Uterus (tissue), 4 donors: ENCODE data around the gene PROK2. TPM values are rescaled to one million over a fixed set of nuclear protein-coding genes. Genes with fewer than 3 reads are reported as not detected.

Source experiments
- DNase-seq, 2 donors: peaks; one replicate each; pipeline ENCODE4 v3.0.0-alpha.2; 2019 to 2020
- H3K27ac ChIP-seq, 2 donors: fragments of 200-600 bp; sonication (generic); 1 replicate in 1 of 2; 2 replicates in 1 of 2; pipeline ENCODE4 v1.5.1; 2016 to 2018
- H3K27me3 ChIP-seq, 2 donors: fragments of 200-600 bp; sonication (generic); one replicate each; pipeline ENCODE4 v1.5.1; 2018 to 2019; ENCODE audit warnings: control low read depth in 1 of 2
- H3K36me3 ChIP-seq, 2 donors: fragments of 200-600 bp; sonication (generic); one replicate each; pipeline ENCODE4 v1.5.1; 2019; ENCODE audit warnings: control low read depth in 1 of 2
- H3K4me1 ChIP-seq, 2 donors: fragments of 200-600 bp; sonication (generic); one replicate each; pipeline ENCODE4 v1.5.1; 2018 to 2019; ENCODE audit warnings: control low read depth in 1 of 2
- H3K4me3 ChIP-seq, 2 donors: fragments of 200-600 bp; sonication (generic); 1 replicate in 1 of 2; 2 replicates in 1 of 2; pipeline ENCODE4 v1.5.1; 2018 to 2019; ENCODE audit warnings: mild to moderate bottlenecking in 1 of 2
- H3K9me3 ChIP-seq, 2 donors: fragments of 200-600 bp; sonication (generic); one replicate each; pipeline ENCODE4 v1.5.1; 2019; ENCODE audit warnings: control low read depth in 1 of 2
- CTCF ChIP-seq, 4 experiments: fragments of 200-600 bp in 2 of 4; fragments of 450-650 bp in 2 of 4; sonication (generic) in 2 of 4; IDR thresholded peaks; one replicate each; pipeline ENCODE4 v1.5.1; 2016 to 2019; ENCODE audit warnings: antibody characterized with exemption in 4 of 4, mild to moderate bottlenecking in 2 of 4, moderate library complexity in 1 of 4
- POLR2A ChIP-seq, 2 donors: fragments of 450-650 bp; IDR thresholded peaks; one replicate each; pipeline ENCODE4 v1.6.1; 2016; ENCODE audit warnings: antibody characterized with exemption in 2 of 2, mild to moderate bottlenecking in 1 of 2, moderate library complexity in 1 of 2
- intact Hi-C: fragments of 100-400 bp; cut with DNase I; formaldehyde crosslinking; loops from one replicate; pipeline ENCODE4 v1.15.1; 2023; ENCODE audit warnings: low total_unique reads
- total RNA-seq, 4 donors: library from RNA; depleted of rRNA in 3 of 4; stranded (reverse); fragments of >200 nt in 3 of 4; gene quantifications; one replicate each; pipeline versions ENCODE4 v1.1.0 to v1.2.4, GENCODE V29; 2014 to 2023
- donor health status: DM: yes; HTN: yes; CAD: no.

The PROK2 gene
- total RNA-seq, 4 donors from 2014 or later = not detected

GRCh38 chr3:71759401-71759800, 25.5 kb downstream of the PROK2 start:
- intact Hi-C loops = no loop called here
- TF ChIP-seq CTCF (IDR thresholded peaks at IDR 0.05) (no peak), POLR2A (IDR thresholded peaks at IDR 0.05) (no peak)

GRCh38 chr3:71758091-71758490, 26.9 kb downstream of the PROK2 start:
- Histone ChIP-seq H3K9me3 (no peaks in the 10 kb centered on the region), H3K4me3 (no peak overlapping the region), H3K27me3 (no peaks in the 10 kb centered on the region), H3K36me3 (no peaks in the 10 kb centered on the region), H3K27ac (no peak overlapping the region), H3K4me1 (no peaks in the 10 kb centered on the region)
- intact Hi-C loops = no loop called here
- no peak for DNase-seq
- TF ChIP-seq POLR2A (IDR thresholded peaks at IDR 0.05) = no peak

More at GRCh38 chr3:71759401-71759800, 25.5 kb downstream of the PROK2 start:
- H3K9me3 ChIP-seq = no peaks in the 10 kb centered on the region
- no peak for DNase-seq
- no peak overlapping the region for H3K27ac ChIP-seq
- H3K4me3 ChIP-seq = no peak overlapping the region
- no peaks in the 10 kb centered on the region for H3K27me3 ChIP-seq
- H3K36me3 ChIP-seq = no peaks in the 10 kb centered on the region
- H3K4me1 ChIP-seq = no peaks in the 10 kb centered on the region

- Histone ChIP-seq H3K4me3 (peak overlapping the region; percentile 27 to 47), H3K9me3 (no peaks in the 10 kb centered on the region), H3K27me3 (no peaks in the 10 kb centered on the region), H3K36me3 (no peaks in the 10 kb centered on the region), H3K4me1 (no peaks in the 10 kb centered on the region), H3K27ac (no peak overlapping the region)
- TF ChIP-seq CTCF (IDR thresholded peaks at IDR 0.05) (no peak), POLR2A (IDR thresholded peaks at IDR 0.05) (no peak)
- intact Hi-C loops = no loop called here
- no peak for DNase-seq
These were observed 30.2 kb downstream of the PROK2 start for GRCh38 chr3:71754610-71755253.

DNA sequence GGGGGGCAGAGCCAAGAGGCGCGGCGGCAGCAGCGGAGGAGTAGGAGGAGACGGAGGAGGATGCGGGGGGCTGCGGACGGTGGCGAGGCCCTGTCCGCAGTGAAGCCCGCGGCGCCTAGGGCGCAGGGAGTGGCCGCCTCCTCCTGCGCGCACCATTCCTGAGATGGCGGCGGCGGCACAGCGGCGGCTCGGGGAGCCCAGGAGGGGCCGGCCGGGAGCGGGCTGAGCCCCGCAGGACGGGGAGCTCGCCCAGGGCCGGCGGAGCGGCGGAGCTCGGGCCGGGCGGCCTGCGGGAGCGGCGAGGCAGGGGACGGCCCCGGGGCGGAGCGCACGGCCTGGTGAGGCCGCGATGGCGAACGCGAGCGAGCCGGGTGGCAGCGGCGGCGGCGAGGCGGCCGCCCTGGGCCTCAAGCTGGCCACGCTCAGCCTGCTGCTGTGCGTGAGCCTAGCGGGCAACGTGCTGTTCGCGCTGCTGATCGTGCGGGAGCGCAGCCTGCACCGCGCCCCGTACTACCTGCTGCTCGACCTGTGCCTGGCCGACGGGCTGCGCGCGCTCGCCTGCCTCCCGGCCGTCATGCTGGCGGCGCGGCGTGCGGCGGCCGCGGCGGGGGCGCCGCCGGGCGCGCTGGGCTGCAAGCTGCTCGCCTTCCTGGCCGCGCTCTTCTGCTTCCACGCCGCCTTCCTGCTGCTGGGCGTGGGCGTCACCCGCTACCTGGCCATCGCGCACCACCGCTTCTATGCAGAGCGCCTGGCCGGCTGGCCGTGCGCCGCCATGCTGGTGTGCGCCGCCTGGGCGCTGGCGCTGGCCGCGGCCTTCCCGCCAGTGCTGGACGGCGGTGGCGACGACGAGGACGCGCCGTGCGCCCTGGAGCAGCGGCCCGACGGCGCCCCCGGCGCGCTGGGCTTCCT, 31.0 kb downstream of the PROK2 start, which contains the start of gene GPR27:
GPR27 (plus strand) TSS at position 155 of the 909 bp plus-strand sequence; CDS start at position 350, 195 bp downstream.
- no peaks in the 10 kb centered on the region for H3K36me3 ChIP-seq
- H3K4me1 ChIP-seq = no peaks in the 10 kb centered on the region
- no peaks in the 10 kb centered on the region for H3K27me3 ChIP-seq
- H3K4me3 ChIP-seq = peak within 1 kb of the TSS; percentile 27 to 47
- intact Hi-C loops = no loop called here
- H3K9me3 ChIP-seq = no peaks in the 10 kb centered on the region
- DNase-seq = peak in 1 of 2 donors; percentile 29
- peak within 1 kb of the TSS; percentile 13 to 47 for H3K27ac ChIP-seq
- TF ChIP-seq CTCF (IDR thresholded peaks at IDR 0.05) = no peak
- TF ChIP-seq POLR2A (IDR thresholded peaks at IDR 0.05) = no peak

DNA sequence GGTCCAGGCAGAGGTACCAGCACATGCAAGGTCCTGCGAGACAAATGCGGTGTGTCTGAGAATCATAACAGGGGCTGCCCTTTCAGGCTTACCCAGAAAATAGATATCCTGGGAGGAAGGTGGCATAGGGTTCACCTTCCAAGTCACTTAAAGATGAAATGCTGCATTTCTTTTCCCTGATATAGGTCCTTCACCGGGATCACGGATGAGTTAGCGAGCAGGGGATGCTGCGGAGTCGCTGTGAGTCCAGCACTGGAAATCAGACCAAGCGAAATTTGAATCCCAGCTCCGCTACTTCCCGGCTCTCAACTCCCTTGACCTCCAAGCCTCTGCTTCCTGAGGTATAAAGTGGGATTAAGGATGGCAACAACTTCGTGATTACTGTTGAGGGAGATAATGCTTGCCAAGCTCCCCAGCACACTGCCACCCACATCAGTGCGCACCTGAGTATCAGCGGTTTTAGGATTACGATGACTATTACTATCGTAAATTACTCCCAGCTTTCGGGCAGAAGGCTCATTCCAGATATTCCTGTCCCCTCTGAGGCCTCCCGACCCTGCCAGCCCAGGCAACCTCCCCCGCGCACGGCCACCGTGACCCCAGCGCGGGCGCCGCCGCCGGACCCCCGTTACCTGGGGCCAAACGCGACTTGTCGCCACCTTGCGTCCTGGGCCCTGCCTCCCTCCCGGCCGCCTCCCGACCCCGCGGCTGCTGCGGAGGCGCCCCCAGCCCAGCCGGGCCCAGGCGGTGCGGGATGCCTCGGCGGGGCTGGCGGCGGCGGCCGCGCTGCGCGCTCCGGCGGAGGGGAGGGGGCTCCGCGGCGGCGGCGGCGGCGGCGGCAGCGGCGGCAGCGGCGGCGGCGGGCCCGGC, 31.9 kb downstream of the PROK2 start:
- DNase-seq = no peak
- no peaks in the 10 kb centered on the region for H3K9me3 ChIP-seq
- no peak overlapping the region for H3K27ac ChIP-seq
- no peaks in the 10 kb centered on the region for H3K36me3 ChIP-seq
- peak overlapping the region; percentile 27 to 47 for H3K4me3 ChIP-seq
- intact Hi-C loops = no loop called here
- H3K27me3 ChIP-seq = no peaks in the 10 kb centered on the region
- TF ChIP-seq CTCF (IDR thresholded peaks at IDR 0.05) (no peak), POLR2A (IDR thresholded peaks at IDR 0.05) (no peak)
- no peaks in the 10 kb centered on the region for H3K4me1 ChIP-seq
